Neural cell (in vitro differentiated cells): ENCODE data around the gene GDF9. TPM values are rescaled to one million over a fixed set of nuclear protein-coding genes. Genes with fewer than 3 reads are reported as not detected.
A peak's percentile ranks its signal among the peaks of the same experiment; 100 is the strongest.

Experiments
- H2AFZ ChIP-seq: fragments of 200-600, 300-800 bp; sonication (generic), shearing (Covaris generic); 2 replicates; pipeline ENCODE4 v1.6.0; 2014; ENCODE audit warnings: low read depth, mild to moderate bottlenecking, antibody characterized with exemption, low read length, moderate library complexity
- H3F3A ChIP-seq: fragments of 200-600 bp; shearing (Covaris generic); 2 replicates; pipeline ENCODE4 v1.6.1; 2016; ENCODE audit warnings: mild to moderate bottlenecking, moderate library complexity, mixed read lengths, antibody characterized with exemption, low read length; ENCODE audit not compliant: insufficient read depth, poor library complexity, severe bottlenecking
- H3K27ac ChIP-seq: fragments of 200-600, 300-800 bp; sonication (generic), shearing (Covaris generic); 2 replicates; pipeline ENCODE4 v1.5.1; 2014; ENCODE audit warnings: mild to moderate bottlenecking, low read length, moderate library complexity
- H3K27me3 ChIP-seq: fragments of 300-800, 200-600 bp; sonication (generic), shearing (Covaris generic); 2 replicates; pipeline ENCODE4 v1.6.0; 2014; ENCODE audit warnings: mild to moderate bottlenecking, low read depth, low read length, moderate library complexity; ENCODE audit not compliant: insufficient read depth
- H3K36me3 ChIP-seq: fragments of 300-800, 200-600 bp; sonication (generic), shearing (Covaris generic); 2 replicates; pipeline ENCODE4 v1.5.1; 2014; ENCODE audit warnings: mild to moderate bottlenecking, antibody characterized with exemption, low read length, moderate library complexity; ENCODE audit not compliant: insufficient read depth
- H3K4me2 ChIP-seq: fragments of 300-800, 200-600 bp; sonication (generic), shearing (Covaris generic); 2 replicates; pipeline ENCODE4 v1.6.0; 2014; ENCODE audit warnings: mild to moderate bottlenecking, low read length
- H3K4me3 ChIP-seq: fragments of 300-800, 200-600 bp; sonication (generic), shearing (Covaris generic); 2 replicates; pipeline ENCODE4 v1.5.1; 2014; ENCODE audit warnings: mild to moderate bottlenecking, low read length, moderate library complexity
- H3K79me2 ChIP-seq: fragments of 200-600 bp; shearing (Covaris generic); replicated peaks from 2 replicates; pipeline ENCODE4 v1.6.0; 2014; ENCODE audit warnings: mild to moderate bottlenecking, low read length, moderate library complexity; ENCODE audit not compliant: insufficient read depth
- H3K9ac ChIP-seq: fragments of 300-800, 200-600 bp; sonication (generic), shearing (Covaris generic); 2 replicates; pipeline ENCODE4 v1.6.1; 2016; ENCODE audit warnings: mild to moderate bottlenecking, low read length, mixed read lengths
- H3K9me2 ChIP-seq: fragments of 200-600 bp; shearing (Covaris generic); 2 replicates; pipeline ENCODE4 v1.6.1; 2016; ENCODE audit warnings: mild to moderate bottlenecking, low read length, mixed read lengths; ENCODE audit not compliant: insufficient read depth
- H3K9me3 ChIP-seq: fragments of 200-600, 300-800 bp; sonication (generic), shearing (Covaris generic); 2 replicates; pipeline ENCODE4 v1.6.1; 2016; ENCODE audit warnings: mild to moderate bottlenecking, mixed run types, low read length, moderate library complexity, mixed read lengths
- H4K20me1 ChIP-seq: fragments of 200-600 bp; shearing (Covaris generic); 2 replicates; pipeline ENCODE4 v1.6.1; 2016; ENCODE audit warnings: mild to moderate bottlenecking, mixed run types; ENCODE audit not compliant: insufficient read depth
- CTCF ChIP-seq: fragments of 450-650 bp; IDR thresholded peaks from 2 replicates; pipeline ENCODE4 v1.5.1; 2014; ENCODE audit warnings: antibody characterized with exemption, mild to moderate bottlenecking, moderate library complexity; ENCODE audit not compliant: poor library complexity, severe bottlenecking
- EP300 ChIP-seq: fragments of 450-650 bp; conservative IDR thresholded peaks from 2 replicates; pipeline ENCODE4 v1.6.1; 2014; ENCODE audit warnings: antibody characterized with exemption, mild to moderate bottlenecking, moderate library complexity; ENCODE audit not compliant: poor library complexity, severe bottlenecking
- EZH2 ChIP-seq: fragments of 200-600, 300-800 bp; shearing (Covaris generic), sonication (generic); IDR thresholded peaks from 2 replicates; pipeline ENCODE4 v1.6.1; 2014; ENCODE audit warnings: antibody characterized with exemption, low read length, borderline replicate concordance, mild to moderate bottlenecking; ENCODE audit not compliant: insufficient read depth, poor library complexity, severe bottlenecking
- MXI1 ChIP-seq: fragments of 450-650 bp; conservative IDR thresholded peaks from 2 replicates; pipeline ENCODE4 v1.6.1; 2014; ENCODE audit warnings: antibody characterized with exemption, mild to moderate bottlenecking; ENCODE audit not compliant: poor library complexity, severe bottlenecking
- POLR2AphosphoS5 ChIP-seq: IDR thresholded peaks from 2 replicates; pipeline ENCODE4 v1.6.1; 2012
- RAD21 ChIP-seq: fragments of 450-650 bp; conservative IDR thresholded peaks from 2 replicates; pipeline ENCODE4 v1.6.1; 2014; ENCODE audit warnings: antibody characterized with exemption, mild to moderate bottlenecking, moderate library complexity
- REST ChIP-seq: IDR thresholded peaks from 2 replicates; pipeline ENCODE4 v1.6.1; 2012; ENCODE audit warnings: borderline replicate concordance
- TAF1 ChIP-seq: IDR thresholded peaks from 2 replicates; pipeline ENCODE4 v1.6.1; 2012; ENCODE audit warnings: low read depth
- polyA plus RNA-seq: library from polyadenylated mRNA; depleted of rRNA; stranded (reverse); fragments of >200 nt; gene quantifications from 2 replicates; pipeline ENCODE4 v1.2.3, GENCODE V29; 2014

The GDF9 gene
- polyA plus RNA-seq, 1 donor from 2014 or later: 5.1 TPM

GRCh38 chr5:132871459-132872284 is 5.4 kb upstream of the GDF9 start:
- TF ChIP-seq POLR2AphosphoS5 (peak; percentile 7), TAF1 (no peak)
- H3K9me3 ChIP-seq: no peaks in the 10 kb centered on the region
- H3K79me2 ChIP-seq: peaks cover 11% of the 10 kb centered on the region
- H3K9ac ChIP-seq: no peak overlapping the region
- no peaks in the 10 kb centered on the region for H3K27me3 ChIP-seq
- H3K27ac ChIP-seq: no peak overlapping the region
- H2AFZ ChIP-seq: no peak overlapping the region
- H3K9me2 ChIP-seq: no peaks in the 10 kb centered on the region
- no peak overlapping the region for H3K4me2 ChIP-seq
- H3F3A ChIP-seq: no peaks in the 10 kb centered on the region
- no peak overlapping the region for H3K4me3 ChIP-seq
- H4K20me1 ChIP-seq: no peaks in the 10 kb centered on the region
- peaks cover 13% of the 10 kb centered on the region for H3K36me3 ChIP-seq

- no peak for TF ChIP-seq CTCF
- TF ChIP-seq MXI1: no peak
- no peak for TF ChIP-seq RAD21
- no peak for TF ChIP-seq POLR2AphosphoS5
- TF ChIP-seq EZH2: no peak
- TF ChIP-seq EP300: no peak
- TF ChIP-seq REST: no peak
- Histone ChIP-seq H3K79me2 (peaks cover 11% of the 10 kb centered on the region), H3K9ac (no peak overlapping the region), H3K4me3 (no peak overlapping the region), H3K9me2 (no peaks in the 10 kb centered on the region), H3K4me2 (no peak overlapping the region), H3K27ac (no peak overlapping the region), H3K36me3 (peaks cover 13% of the 10 kb centered on the region), H3K9me3 (no peaks in the 10 kb centered on the region), H3F3A (peaks cover 2% of the 10 kb centered on the region), H2AFZ (no peak overlapping the region), H3K27me3 (no peaks in the 10 kb centered on the region), H4K20me1 (no peaks in the 10 kb centered on the region)
Measured at GRCh38 chr5:132870801-132871200, 4.5 kb upstream of the GDF9 start.

GRCh38 chr5:132868754-132869153 is 2.5 kb upstream of the GDF9 start:
- Histone ChIP-seq H3K27me3 (no peaks in the 10 kb centered on the region), H3K9ac (no peak overlapping the region), H3K4me2 (no peak overlapping the region), H4K20me1 (no peaks in the 10 kb centered on the region), H3K4me3 (no peak overlapping the region), H3K9me2 (no peaks in the 10 kb centered on the region), H3K36me3 (peaks cover 13% of the 10 kb centered on the region), H3K79me2 (peaks cover 11% of the 10 kb centered on the region), H3F3A (peaks cover 4% of the 10 kb centered on the region), H2AFZ (no peak overlapping the region), H3K9me3 (no peaks in the 10 kb centered on the region), H3K27ac (no peak overlapping the region)
- no peak for TF ChIP-seq MXI1
- TF ChIP-seq CTCF: no peak
